Suprapubic skin (tissue), 4 donors: ENCODE data around the gene FPR1.

ENCODE experiments used
- POLR2A ChIP-seq, 2 donors: fragments of 450-650 bp; IDR thresholded peaks; one replicate each; pipeline ENCODE4 v1.6.1; 2017; ENCODE audit warnings: antibody characterized with exemption in 2 of 2, mild to moderate bottlenecking in 2 of 2, moderate library complexity in 2 of 2
- POLR2AphosphoS5 ChIP-seq, 3 donors: sonication (generic); formaldehyde crosslinking; IDR thresholded peaks; one replicate each; pipeline ENCODE4 v1.6.1; 2017; ENCODE audit warnings: antibody characterized with exemption in 3 of 3
- TF ChIP-seq, protein P1 (sequence below), 2 donors: fragments of 200-600 bp in 1 of 2; fragments of 450-650 bp in 1 of 2; sonication (generic) in 1 of 2; IDR thresholded peaks; one replicate each; pipeline ENCODE4 v1.5.1; 2016 to 2019; ENCODE audit warnings: antibody characterized with exemption in 2 of 2, mild to moderate bottlenecking in 1 of 2, moderate library complexity in 1 of 2

DNA sequence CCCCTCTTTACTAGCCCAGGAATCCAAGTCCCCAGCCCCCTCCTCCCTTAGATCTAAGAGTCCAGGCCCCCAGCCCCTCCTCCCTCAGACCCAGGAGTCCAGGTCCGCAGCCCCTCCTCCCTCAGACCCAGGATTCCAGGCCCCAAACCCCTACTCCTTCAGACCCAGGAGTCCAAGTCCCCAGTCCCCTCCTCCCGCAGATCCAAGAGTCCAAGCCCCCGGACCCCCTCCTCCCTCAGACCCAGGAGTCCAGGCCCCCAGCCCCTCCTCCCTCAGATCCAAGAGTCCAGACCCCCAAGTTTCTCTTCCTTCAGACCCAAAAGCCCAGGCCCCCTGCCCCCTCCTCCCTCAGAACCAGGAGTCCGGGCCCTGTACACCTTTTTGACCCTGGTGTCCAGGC lies 47.1 kb downstream of the FPR1 start:
- TF ChIP-seq, protein P1, sequence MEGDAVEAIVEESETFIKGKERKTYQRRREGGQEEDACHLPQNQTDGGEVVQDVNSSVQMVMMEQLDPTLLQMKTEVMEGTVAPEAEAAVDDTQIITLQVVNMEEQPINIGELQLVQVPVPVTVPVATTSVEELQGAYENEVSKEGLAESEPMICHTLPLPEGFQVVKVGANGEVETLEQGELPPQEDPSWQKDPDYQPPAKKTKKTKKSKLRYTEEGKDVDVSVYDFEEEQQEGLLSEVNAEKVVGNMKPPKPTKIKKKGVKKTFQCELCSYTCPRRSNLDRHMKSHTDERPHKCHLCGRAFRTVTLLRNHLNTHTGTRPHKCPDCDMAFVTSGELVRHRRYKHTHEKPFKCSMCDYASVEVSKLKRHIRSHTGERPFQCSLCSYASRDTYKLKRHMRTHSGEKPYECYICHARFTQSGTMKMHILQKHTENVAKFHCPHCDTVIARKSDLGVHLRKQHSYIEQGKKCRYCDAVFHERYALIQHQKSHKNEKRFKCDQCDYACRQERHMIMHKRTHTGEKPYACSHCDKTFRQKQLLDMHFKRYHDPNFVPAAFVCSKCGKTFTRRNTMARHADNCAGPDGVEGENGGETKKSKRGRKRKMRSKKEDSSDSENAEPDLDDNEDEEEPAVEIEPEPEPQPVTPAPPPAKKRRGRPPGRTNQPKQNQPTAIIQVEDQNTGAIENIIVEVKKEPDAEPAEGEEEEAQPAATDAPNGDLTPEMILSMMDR (IDR thresholded peaks at IDR 0.05), result no peak
- TF ChIP-seq POLR2A (IDR thresholded peaks at IDR 0.05) (no peak), POLR2AphosphoS5 (IDR thresholded peaks at IDR 0.05) (no peak)
